K562 (cell line): ENCODE data around the gene VENTX. TPM values are rescaled to one million over a fixed set of nuclear protein-coding genes. Genes with fewer than 3 reads are reported as not detected.

Experiments used
- PHF20 ChIP-seq: fragments of 450-650 bp; IDR thresholded peaks from 2 replicates; pipeline ENCODE4 v1.6.1; 2018; ENCODE audit not compliant: partially characterized antibody
- polyA plus RNA-seq, 8 experiments: library from polyadenylated mRNA; depleted of rRNA in 4 of 8; stranded (reverse) in 5 of 8; unstranded in 3 of 8; fragments of >200 nt; fragmentation: Nextera tagmentation in 2 of 8; fragmentation: Illumina TruSeq in 1 of 8; extraction: Ambion mirVana in 2 of 8; extraction: Trizol in 1 of 8; gene quantifications; 2 replicates each; pipeline versions ENCODE4 v1.2.1 to v1.2.3, GENCODE V29; 2011 to 2014; ENCODE audit warnings: inconsistent platforms in 1 of 8, missing spikeins in 1 of 8
- total RNA-seq, 7 experiments: library from RNA; depleted of rRNA in 6 of 7; stranded (reverse); fragments of >200 nt in 6 of 7; fragmentation: Illumina TruSeq in 2 of 7; extraction: Trizol in 2 of 7; gene quantifications; 2 replicates each; pipeline versions ENCODE4 v1.2.1 to v1.2.3, GENCODE V29; 2011 to 2021; ENCODE audit warnings: low replicate concordance in 1 of 7
- TF ChIP-seq, protein P1 (sequence below): fragments of 450-650 bp; IDR thresholded peaks from 2 replicates; pipeline ENCODE4 v1.6.1; 2016; ENCODE audit warnings: mild to moderate bottlenecking, moderate library complexity

Gene VENTX
- total and polyA plus RNA-seq, 9 of the 15 experiments (the other 6 are each of a cell fraction or from before 2014, with no cell fraction given) = 0.07 to 0.70 (median 0.20) TPM; not detected in 1

DNA sequence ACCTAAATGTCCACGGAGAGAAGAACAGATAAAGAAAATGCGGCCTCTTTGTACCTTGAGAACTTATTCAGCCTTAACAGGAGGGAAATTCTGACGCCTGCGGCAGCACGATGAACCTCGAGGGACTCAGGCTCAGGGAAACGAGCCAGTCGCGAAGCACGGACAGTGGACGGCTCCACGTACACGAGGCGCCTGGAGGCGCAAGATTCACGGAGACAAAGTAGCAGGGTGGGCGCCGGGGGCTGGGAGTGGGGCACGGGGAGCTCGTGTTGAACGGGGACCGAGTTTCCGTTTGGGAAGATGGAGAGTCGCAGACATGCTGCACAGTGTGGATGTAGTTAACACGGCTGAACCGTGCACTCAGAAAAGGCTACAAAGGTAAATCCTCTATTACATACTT lies 20.9 kb upstream of the VENTX start (continued):
- TF ChIP-seq, protein P1, sequence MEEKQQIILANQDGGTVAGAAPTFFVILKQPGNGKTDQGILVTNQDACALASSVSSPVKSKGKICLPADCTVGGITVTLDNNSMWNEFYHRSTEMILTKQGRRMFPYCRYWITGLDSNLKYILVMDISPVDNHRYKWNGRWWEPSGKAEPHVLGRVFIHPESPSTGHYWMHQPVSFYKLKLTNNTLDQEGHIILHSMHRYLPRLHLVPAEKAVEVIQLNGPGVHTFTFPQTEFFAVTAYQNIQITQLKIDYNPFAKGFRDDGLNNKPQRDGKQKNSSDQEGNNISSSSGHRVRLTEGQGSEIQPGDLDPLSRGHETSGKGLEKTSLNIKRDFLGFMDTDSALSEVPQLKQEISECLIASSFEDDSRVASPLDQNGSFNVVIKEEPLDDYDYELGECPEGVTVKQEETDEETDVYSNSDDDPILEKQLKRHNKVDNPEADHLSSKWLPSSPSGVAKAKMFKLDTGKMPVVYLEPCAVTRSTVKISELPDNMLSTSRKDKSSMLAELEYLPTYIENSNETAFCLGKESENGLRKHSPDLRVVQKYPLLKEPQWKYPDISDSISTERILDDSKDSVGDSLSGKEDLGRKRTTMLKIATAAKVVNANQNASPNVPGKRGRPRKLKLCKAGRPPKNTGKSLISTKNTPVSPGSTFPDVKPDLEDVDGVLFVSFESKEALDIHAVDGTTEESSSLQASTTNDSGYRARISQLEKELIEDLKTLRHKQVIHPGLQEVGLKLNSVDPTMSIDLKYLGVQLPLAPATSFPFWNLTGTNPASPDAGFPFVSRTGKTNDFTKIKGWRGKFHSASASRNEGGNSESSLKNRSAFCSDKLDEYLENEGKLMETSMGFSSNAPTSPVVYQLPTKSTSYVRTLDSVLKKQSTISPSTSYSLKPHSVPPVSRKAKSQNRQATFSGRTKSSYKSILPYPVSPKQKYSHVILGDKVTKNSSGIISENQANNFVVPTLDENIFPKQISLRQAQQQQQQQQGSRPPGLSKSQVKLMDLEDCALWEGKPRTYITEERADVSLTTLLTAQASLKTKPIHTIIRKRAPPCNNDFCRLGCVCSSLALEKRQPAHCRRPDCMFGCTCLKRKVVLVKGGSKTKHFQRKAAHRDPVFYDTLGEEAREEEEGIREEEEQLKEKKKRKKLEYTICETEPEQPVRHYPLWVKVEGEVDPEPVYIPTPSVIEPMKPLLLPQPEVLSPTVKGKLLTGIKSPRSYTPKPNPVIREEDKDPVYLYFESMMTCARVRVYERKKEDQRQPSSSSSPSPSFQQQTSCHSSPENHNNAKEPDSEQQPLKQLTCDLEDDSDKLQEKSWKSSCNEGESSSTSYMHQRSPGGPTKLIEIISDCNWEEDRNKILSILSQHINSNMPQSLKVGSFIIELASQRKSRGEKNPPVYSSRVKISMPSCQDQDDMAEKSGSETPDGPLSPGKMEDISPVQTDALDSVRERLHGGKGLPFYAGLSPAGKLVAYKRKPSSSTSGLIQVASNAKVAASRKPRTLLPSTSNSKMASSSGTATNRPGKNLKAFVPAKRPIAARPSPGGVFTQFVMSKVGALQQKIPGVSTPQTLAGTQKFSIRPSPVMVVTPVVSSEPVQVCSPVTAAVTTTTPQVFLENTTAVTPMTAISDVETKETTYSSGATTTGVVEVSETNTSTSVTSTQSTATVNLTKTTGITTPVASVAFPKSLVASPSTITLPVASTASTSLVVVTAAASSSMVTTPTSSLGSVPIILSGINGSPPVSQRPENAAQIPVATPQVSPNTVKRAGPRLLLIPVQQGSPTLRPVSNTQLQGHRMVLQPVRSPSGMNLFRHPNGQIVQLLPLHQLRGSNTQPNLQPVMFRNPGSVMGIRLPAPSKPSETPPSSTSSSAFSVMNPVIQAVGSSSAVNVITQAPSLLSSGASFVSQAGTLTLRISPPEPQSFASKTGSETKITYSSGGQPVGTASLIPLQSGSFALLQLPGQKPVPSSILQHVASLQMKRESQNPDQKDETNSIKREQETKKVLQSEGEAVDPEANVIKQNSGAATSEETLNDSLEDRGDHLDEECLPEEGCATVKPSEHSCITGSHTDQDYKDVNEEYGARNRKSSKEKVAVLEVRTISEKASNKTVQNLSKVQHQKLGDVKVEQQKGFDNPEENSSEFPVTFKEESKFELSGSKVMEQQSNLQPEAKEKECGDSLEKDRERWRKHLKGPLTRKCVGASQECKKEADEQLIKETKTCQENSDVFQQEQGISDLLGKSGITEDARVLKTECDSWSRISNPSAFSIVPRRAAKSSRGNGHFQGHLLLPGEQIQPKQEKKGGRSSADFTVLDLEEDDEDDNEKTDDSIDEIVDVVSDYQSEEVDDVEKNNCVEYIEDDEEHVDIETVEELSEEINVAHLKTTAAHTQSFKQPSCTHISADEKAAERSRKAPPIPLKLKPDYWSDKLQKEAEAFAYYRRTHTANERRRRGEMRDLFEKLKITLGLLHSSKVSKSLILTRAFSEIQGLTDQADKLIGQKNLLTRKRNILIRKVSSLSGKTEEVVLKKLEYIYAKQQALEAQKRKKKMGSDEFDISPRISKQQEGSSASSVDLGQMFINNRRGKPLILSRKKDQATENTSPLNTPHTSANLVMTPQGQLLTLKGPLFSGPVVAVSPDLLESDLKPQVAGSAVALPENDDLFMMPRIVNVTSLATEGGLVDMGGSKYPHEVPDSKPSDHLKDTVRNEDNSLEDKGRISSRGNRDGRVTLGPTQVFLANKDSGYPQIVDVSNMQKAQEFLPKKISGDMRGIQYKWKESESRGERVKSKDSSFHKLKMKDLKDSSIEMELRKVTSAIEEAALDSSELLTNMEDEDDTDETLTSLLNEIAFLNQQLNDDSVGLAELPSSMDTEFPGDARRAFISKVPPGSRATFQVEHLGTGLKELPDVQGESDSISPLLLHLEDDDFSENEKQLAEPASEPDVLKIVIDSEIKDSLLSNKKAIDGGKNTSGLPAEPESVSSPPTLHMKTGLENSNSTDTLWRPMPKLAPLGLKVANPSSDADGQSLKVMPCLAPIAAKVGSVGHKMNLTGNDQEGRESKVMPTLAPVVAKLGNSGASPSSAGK = peak; percentile 73
- no peak for TF ChIP-seq PHF20
